ENCODE results near the gene GRHL3.

Gene GRHL3

DNA sequence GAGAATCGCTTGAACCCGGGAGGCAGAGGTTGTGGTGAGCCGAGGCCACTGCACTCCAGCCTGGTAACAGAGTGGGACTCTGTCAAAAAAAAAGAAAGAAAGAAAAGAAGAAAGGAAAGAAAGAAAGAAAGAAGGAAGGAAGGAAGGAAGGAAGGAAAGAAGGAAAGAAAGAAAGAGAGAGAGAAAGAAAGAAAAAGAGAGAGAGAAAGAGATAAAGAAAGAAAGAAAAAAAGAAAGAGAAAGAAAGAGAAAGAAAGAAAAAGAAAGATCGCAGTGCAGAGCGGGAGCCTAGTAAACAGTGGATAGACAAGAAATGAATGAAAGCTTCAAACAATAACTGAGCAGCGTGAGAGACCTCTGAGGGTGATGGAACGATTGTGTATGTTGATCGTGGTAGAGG lies 20.6 kb upstream of the GRHL3 start:
- H3K4me1 Mint-ChIP-seq (ENCODE audit: low read depth): peaks cover 22% of the 10 kb centered on the region
- no peak overlapping the region for H3K4me3 Mint-ChIP-seq
- no peaks in the 10 kb centered on the region for H3K36me3 Mint-ChIP-seq (ENCODE audit: low read depth)
- no peak overlapping the region for H3K27ac Mint-ChIP-seq
- H3K27me3 Mint-ChIP-seq: peaks cover 24% of the 10 kb centered on the region
- intact Hi-C loops (cut with micrococcal nuclease): no loop called here
- no peaks in the 10 kb centered on the region for H3K9me3 Mint-ChIP-seq

DNA sequence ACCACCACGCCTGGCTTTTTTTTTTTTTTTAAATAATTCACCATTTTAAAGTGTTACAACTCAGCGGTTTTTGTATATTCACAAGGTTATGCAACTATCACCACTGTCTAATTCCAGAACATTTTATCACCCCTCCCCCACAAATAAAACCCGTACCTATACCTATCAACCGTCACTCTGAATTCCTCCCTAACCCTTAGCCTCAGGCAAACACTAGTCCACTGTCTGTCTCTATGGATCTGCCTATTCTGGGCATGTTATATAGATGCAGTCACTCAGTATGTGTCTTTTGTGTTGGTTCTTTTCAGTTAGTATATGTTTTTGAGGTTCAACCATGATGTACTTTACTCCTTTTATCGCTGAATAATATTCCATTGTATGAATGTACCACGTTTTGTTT lies 19.3 kb upstream of the GRHL3 start:
- no peaks in the 10 kb centered on the region for H3K36me3 Mint-ChIP-seq (ENCODE audit: low read depth)
- H3K27me3 Mint-ChIP-seq: peaks cover 29% of the 10 kb centered on the region
- H3K4me1 Mint-ChIP-seq (ENCODE audit: low read depth): peaks cover 10% of the 10 kb centered on the region
- H3K4me3 Mint-ChIP-seq: no peak overlapping the region
- H3K27ac Mint-ChIP-seq: no peak overlapping the region
- H3K9me3 Mint-ChIP-seq: no peaks in the 10 kb centered on the region
- intact Hi-C loops (cut with micrococcal nuclease): no loop called here

DNA sequence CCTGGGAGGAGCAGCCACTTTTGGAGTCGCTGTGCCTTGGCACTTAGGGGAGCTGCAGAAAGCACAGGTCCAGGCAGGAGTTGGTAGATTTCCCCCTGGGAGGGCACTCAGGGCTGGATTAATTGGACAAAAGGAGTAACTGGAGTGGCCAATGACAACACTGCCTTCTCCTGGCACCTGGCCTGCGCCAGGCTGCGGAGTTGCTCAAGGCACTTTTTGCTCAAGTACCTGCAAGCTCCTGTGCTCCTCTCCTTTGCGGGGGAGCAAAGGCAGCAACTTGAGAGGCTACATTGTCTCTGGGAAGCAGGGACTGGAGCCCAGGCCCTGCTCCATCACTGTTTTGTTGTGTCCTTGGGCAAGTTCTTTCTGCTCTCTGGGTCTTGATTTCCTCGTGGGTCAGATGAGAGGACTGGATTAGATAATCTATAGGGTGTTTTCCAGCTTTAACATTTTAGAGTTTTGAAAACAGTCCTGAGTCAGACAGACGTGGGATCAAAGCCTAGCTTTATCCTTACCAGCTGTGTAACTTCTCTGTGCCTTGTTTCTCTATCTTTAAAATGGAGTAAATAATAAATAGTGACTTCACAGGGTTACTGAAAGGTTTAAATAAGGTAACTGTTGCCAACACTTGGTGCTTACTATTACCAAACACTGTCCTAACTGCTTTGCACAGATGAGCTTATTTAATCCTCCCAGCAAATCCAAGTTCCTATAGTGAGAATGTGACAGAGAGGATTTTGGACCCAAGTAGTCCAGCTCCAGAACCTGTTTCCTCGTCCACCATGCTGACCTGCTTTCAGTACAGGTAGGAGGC lies 18.0 kb upstream of the GRHL3 start:
- Mint-ChIP-seq H3K36me3 (ENCODE audit: low read depth) (no peaks in the 10 kb centered on the region), H3K4me3 (no peak overlapping the region), H3K4me1 (ENCODE audit: low read depth) (peaks cover 5% of the 10 kb centered on the region), H3K9me3 (no peaks in the 10 kb centered on the region), H3K27ac (no peak overlapping the region), H3K27me3 (peaks cover 35% of the 10 kb centered on the region)
- intact Hi-C loops (cut with micrococcal nuclease): no loop called here

DNA sequence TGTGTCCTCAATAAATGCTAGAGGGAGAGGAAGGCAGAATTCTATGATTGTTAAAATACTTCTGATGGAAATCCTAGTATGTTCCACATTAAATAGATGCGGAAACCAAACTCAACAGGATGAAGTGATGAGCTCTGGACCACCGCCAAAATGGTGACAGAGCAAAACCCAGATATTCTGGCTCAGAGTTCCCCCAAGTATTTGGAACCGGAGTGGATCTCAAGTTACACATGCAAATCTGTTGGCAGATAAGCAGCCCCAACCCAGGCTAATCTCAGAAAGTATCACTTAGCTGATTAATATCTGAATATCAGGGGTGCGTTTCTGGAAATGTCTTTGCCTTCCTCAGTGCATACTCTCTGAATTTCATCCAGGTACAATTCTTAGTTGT lies 17.4 kb upstream of the GRHL3 start:
- Mint-ChIP-seq H3K36me3 (ENCODE audit: low read depth) (no peaks in the 10 kb centered on the region), H3K9me3 (no peaks in the 10 kb centered on the region), H3K4me1 (ENCODE audit: low read depth) (peaks cover 5% of the 10 kb centered on the region), H3K27me3 (peaks cover 36% of the 10 kb centered on the region), H3K27ac (no peak overlapping the region), H3K4me3 (no peak overlapping the region)
- intact Hi-C loops (cut with micrococcal nuclease): no loop called here

DNA sequence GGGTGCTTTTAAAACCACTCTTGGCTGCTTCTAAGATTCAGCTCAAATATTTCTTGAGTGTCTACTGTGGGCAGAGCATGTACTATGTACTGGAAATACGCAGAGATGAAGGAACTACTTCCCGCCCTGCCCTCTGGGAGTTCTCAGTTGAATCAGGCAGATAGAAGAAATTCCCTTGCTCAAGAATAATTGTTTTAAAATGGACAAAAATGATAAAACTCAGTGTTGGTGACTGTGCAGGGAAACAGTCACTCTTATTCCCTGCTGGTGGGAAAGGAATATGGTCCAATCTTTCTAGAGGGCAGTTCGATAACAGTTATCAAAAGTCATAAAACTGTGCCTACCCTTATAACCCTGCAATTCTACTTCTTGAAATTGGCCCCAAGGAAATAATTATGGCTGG lies 16.9 kb upstream of the GRHL3 start:
- Mint-ChIP-seq H3K4me1 (ENCODE audit: low read depth) (peaks cover 5% of the 10 kb centered on the region), H3K4me3 (no peak overlapping the region), H3K9me3 (no peaks in the 10 kb centered on the region), H3K27me3 (peaks cover 36% of the 10 kb centered on the region), H3K36me3 (ENCODE audit: low read depth) (no peaks in the 10 kb centered on the region), H3K27ac (no peak overlapping the region)
- intact Hi-C loops (cut with micrococcal nuclease): no loop called here

DNA sequence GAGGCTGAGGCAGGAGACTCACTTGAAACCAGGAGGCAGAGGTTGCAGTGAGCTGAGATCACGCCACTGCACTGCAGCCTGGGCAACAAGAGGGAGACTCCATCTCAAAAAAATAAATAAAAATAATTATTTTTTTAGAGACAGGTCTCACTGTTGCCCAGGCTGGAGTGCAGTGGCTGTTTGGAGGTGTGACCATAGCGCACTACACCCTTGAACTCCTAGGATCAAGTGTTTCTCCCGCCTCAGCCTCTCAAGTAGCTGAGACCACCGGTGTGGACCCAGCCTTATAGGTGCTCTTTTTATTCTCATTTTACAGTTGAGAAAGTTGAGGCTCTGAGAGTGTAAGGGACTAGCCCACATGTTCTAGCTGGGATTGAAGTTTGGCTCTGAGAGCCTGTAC lies 15.6 kb upstream of the GRHL3 start:
- no peaks in the 10 kb centered on the region for H3K4me1 Mint-ChIP-seq (ENCODE audit: low read depth)
- intact Hi-C loops (cut with micrococcal nuclease): no loop called here
- no peak overlapping the region for H3K27ac Mint-ChIP-seq
- no peaks in the 10 kb centered on the region for H3K36me3 Mint-ChIP-seq (ENCODE audit: low read depth)
- H3K4me3 Mint-ChIP-seq: no peak overlapping the region
- H3K27me3 Mint-ChIP-seq: peaks cover 33% of the 10 kb centered on the region
- no peaks in the 10 kb centered on the region for H3K9me3 Mint-ChIP-seq

DNA sequence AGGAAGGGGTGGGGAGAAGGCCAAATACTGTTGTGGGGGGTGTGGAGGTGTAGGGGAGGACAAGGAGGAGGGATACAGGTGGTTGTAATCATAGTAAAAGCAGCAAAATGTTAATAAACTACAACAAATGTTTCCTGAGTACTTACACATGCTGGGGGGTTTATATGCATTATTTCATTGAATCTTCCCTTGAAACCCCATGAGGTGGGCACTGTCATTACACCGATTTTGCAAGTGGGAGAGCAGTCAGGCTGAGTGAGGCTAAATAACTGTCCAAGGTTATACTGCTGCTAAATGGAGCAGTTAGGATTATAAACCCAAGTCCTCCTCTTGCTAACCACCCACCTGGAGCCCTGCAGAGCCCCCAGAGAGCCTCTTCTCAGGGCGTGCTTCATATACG lies 14.4 kb upstream of the GRHL3 start:
- H3K9me3 Mint-ChIP-seq: no peaks in the 10 kb centered on the region
- H3K27me3 Mint-ChIP-seq: peaks cover 29% of the 10 kb centered on the region
- H3K4me3 Mint-ChIP-seq: no peak overlapping the region
- intact Hi-C loops (cut with micrococcal nuclease): no loop called here
- no peaks in the 10 kb centered on the region for H3K36me3 Mint-ChIP-seq (ENCODE audit: low read depth)
- H3K4me1 Mint-ChIP-seq (ENCODE audit: low read depth): no peaks in the 10 kb centered on the region
- no peak overlapping the region for H3K27ac Mint-ChIP-seq

DNA sequence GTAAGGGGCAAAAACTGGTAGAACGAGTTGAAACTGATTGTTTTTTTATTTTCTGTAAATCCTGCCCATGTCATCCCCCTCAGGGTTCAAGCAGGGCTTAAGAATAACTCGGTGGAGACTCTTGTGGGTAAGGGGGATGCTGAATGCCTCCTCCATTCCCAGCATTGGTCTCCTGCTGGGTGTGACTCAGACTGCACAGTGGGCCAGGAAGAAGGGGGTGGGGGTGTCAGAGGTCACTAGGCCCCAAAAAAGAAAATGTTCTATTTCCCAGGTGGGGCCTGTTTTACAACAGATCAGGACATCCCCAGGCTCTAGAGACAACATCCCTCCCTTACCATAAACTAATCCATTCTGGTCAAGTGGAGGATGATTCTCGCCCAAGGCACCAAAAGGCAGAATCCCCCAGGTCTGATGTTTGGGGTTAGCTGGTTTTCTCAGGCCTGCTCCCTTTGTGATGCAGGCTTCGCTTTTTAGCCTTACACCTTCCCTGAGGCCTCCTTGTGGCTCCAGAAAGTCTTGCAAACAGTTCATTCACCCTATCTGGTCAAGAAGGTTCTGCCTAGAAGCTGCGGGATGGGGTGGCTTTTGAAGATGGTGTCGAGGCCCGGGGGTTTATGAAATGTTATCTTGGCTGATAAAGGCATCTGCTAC lies 10.7 kb upstream of the GRHL3 start:
- H3K27ac Mint-ChIP-seq: no peak overlapping the region
- no peak overlapping the region for H3K4me3 Mint-ChIP-seq
- intact Hi-C loops (cut with micrococcal nuclease): no loop called here

DNA sequence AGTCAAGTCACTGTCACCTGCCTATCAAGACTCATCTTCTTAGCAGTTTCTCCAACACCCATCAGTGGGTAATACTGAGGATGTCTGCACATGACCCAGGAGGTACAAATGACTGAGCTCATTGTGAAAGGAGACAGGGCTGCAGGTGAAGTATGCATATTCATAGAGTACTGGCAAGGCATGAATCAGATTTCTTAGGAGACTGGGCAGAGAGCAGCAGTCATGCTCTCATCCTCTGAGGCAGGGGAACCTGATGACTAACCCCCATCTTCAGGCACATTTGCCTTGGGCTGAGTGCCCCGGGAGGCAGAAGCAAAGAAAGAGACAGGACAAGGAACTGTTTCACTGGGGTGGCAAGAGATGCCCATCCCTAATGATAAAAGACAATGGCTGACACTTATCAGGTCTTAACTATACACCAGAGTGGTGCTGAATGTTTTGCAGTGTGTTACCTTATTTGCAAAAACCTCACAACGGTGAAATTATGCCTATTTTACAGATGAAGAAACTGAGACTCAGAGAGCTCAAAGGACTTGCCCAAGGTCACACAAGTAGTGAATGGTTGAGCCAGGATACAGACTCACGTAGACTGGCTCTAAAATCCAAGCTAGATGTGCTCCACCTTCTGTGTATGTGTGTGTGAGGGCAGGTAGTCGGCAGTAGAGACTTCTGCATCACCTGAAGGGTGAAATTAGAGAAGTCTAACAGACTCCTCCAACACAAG lies 9.2 kb upstream of the GRHL3 start:
- Mint-ChIP-seq H3K27me3 (peaks cover 10% of the 10 kb centered on the region), H3K36me3 (ENCODE audit: low read depth) (no peaks in the 10 kb centered on the region), H3K4me3 (no peak overlapping the region), H3K4me1 (ENCODE audit: low read depth) (no peaks in the 10 kb centered on the region), H3K27ac (no peak overlapping the region), H3K9me3 (no peaks in the 10 kb centered on the region)
- intact Hi-C loops (cut with micrococcal nuclease): no loop called here

More for the DNA sequence above, 10.7 kb upstream of the GRHL3 start:
- H3K36me3 Mint-ChIP-seq (ENCODE audit: low read depth): no peaks in the 10 kb centered on the region
- no peaks in the 10 kb centered on the region for H3K9me3 Mint-ChIP-seq
- H3K27me3 Mint-ChIP-seq: peaks cover 15% of the 10 kb centered on the region
- no peaks in the 10 kb centered on the region for H3K4me1 Mint-ChIP-seq (ENCODE audit: low read depth)

DNA sequence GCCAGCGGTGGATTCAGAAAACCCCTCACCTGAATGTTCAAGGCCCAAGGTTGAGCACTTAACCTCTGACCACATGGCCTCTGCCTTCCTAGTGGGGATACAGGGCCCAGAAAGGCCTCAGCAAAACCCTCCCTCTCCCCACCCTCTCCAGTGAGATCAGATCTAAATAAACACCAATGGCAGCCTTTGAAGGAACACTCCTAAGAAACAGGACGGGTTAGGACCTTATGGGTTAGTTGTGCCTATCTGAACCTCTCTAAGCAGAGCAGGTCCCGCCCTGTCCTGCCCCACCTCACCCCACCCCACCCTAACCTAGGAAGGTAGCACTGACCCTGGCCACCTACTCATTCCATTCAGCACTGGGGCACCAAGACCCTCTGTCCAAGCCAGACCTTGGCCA lies 7.9 kb upstream of the GRHL3 start:
- no peaks in the 10 kb centered on the region for H3K9me3 Mint-ChIP-seq
- no peak overlapping the region for H3K4me3 Mint-ChIP-seq
- no peaks in the 10 kb centered on the region for H3K36me3 Mint-ChIP-seq (ENCODE audit: low read depth)
- peaks cover 6% of the 10 kb centered on the region for H3K27me3 Mint-ChIP-seq
- intact Hi-C loops (cut with micrococcal nuclease): no loop called here
- no peaks in the 10 kb centered on the region for H3K4me1 Mint-ChIP-seq (ENCODE audit: low read depth)
- H3K27ac Mint-ChIP-seq: no peak overlapping the region

DNA sequence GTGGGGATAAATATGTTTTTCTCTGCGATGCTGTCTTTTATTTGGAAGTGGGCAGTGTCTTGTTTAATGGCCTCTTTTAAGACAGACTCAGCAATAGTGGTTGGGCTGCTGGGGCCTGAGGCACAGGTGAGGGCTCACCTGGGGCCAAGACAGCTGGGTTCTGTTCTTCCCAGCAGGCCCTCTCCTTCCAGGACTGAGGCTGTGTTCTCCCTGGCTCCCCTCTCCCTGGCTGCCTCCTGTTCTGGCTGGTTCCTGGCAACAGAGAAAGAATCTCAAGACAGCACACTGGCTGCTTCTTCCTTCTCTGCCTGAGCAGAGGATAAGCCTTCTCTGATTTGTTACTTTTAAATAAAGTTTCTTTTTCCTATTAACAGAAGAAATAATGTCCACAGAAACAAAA lies 7.4 kb upstream of the GRHL3 start:
- H3K4me1 Mint-ChIP-seq (ENCODE audit: low read depth): no peaks in the 10 kb centered on the region
- H3K27me3 Mint-ChIP-seq: peaks cover 8% of the 10 kb centered on the region
- no peak overlapping the region for H3K27ac Mint-ChIP-seq
- intact Hi-C loops (cut with micrococcal nuclease): no loop called here
- H3K9me3 Mint-ChIP-seq: no peaks in the 10 kb centered on the region
- H3K36me3 Mint-ChIP-seq (ENCODE audit: low read depth): no peaks in the 10 kb centered on the region
- H3K4me3 Mint-ChIP-seq: no peak overlapping the region

DNA sequence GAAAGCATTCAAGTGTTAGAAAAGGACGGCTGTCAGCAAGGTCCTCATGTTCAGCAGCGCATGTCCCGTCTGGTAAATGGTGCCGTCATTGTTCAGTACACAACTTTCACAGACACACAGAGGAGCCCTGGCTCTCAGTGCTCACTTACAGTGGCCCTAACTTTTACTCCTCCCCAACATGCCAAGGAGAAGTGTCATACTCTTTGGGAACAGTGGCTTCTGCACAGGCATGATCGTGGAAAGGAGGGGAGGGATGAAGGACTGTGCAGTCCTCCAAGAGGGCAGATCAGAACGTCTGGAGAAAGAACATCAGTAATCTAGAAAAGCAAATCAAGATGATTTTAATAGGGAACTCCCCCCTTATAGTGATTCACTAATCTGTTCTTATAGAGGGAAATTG lies 3.8 kb upstream of the GRHL3 start:
- H3K27ac Mint-ChIP-seq: no peak overlapping the region
- H3K4me3 Mint-ChIP-seq: no peak overlapping the region
- H3K9me3 Mint-ChIP-seq: no peaks in the 10 kb centered on the region
- peaks cover 14% of the 10 kb centered on the region for H3K4me1 Mint-ChIP-seq (ENCODE audit: low read depth)
- intact Hi-C loops (cut with micrococcal nuclease): no loop called here
- H3K36me3 Mint-ChIP-seq (ENCODE audit: low read depth): no peaks in the 10 kb centered on the region
- H3K27me3 Mint-ChIP-seq: peaks cover 40% of the 10 kb centered on the region

DNA sequence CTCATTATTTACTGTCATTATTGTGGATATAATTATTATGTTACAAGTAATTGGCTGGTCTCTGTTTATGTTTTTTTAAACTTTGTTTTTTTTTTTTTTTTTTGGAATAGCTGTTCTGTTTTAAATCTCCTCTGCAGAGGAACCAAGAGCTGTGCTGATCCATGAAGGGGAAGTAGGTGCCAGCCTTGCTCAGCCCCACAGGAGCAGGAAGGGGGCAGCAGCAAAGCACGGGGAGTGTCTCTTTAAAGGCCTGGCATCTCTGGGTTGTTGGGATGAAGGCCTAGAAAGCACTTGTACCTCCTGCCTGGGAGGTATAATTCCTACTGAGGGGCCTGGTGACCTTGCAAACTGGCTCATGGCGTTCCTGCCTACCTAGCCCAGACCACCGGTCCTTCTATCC lies 2.5 kb upstream of the GRHL3 start:
- no peak overlapping the region for H3K27ac Mint-ChIP-seq
- H3K36me3 Mint-ChIP-seq (ENCODE audit: low read depth): no peaks in the 10 kb centered on the region
- H3K4me1 Mint-ChIP-seq (ENCODE audit: low read depth): peaks cover 21% of the 10 kb centered on the region
- peaks cover 52% of the 10 kb centered on the region for H3K27me3 Mint-ChIP-seq
- intact Hi-C loops (cut with micrococcal nuclease): no loop called here
- H3K9me3 Mint-ChIP-seq: no peaks in the 10 kb centered on the region
- H3K4me3 Mint-ChIP-seq: no peak overlapping the region

DNA sequence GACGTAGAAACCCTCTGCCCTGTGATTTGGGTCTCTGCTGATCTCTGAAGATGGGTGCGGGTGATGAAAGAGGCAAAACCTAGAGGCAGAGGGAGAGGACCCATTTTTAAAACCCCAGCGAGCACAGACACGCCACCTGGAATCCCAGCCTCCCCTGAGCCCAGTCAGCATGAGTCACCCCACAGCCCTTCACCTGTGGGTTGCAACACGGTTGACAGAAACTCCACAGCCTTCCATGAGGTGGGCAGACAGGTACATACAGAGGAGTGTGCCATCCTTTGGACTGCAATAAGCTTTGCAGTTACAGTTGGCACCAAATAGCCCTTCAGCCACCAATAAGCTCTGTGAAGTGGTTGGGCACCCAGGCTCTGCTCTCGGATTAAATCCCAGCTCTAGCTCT lies 2.1 kb upstream of the GRHL3 start:
- no peaks in the 10 kb centered on the region for H3K9me3 Mint-ChIP-seq

More for the DNA sequence above, 2.1 kb upstream of the GRHL3 start:
- intact Hi-C loops (cut with micrococcal nuclease): no loop called here
- Mint-ChIP-seq H3K27ac (no peak overlapping the region), H3K4me1 (ENCODE audit: low read depth) (peaks cover 23% of the 10 kb centered on the region), H3K27me3 (peaks cover 57% of the 10 kb centered on the region), H3K36me3 (ENCODE audit: low read depth) (no peaks in the 10 kb centered on the region), H3K4me3 (no peak overlapping the region)
